HG03342 (cell line): ENCODE results near the gene SPRED2.
A peak's percentile ranks its signal among the peaks of the same experiment; 100 is the strongest.

Source experiments
- ATAC-seq: cut with Tn5 transposase; IDR thresholded peaks from one replicate; pipeline ENCODE4 v1.9.1; 2021; ENCODE audit warnings: mild to moderate bottlenecking, moderate library complexity; ENCODE audit not compliant: unreplicated experiment

The SPRED2 gene

GRCh38 chr2:65443509-65444186, 11.2 kb upstream of the SPRED2 start:
- no peak for ATAC-seq

DNA sequence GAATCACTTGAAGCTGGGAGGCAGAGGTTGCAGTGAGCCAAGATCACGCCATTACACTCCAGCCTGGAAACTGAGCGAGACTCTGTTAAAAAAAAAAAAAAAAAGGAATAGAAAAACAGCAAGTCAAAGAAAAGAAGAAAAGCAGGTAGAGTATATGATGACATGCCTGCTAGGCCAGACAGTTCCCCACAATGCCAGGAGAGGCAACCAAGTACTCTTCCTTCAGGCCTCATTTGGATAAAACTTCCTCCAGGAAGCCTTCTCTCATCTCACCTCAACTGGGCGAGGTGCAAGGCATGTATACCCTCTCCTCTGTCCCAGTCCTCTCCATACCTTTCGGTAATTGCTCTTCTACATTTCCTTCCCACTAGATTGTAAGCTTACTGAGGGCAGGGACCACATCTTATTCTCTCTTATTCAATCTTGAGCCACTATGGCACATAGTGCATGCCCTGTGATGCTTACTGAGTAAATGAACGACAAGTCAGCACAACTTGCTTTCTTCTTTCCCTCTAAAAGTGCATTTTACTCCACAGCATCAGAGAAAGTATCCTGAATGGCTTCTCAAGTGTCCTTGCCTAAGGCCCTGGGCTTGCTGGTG, 10.1 kb upstream of the SPRED2 start:
- ATAC-seq, result no peak

- ATAC-seq, result no peak
Observed at GRCh38 chr2:65438137-65438899, 5.9 kb upstream of the SPRED2 start.

DNA sequence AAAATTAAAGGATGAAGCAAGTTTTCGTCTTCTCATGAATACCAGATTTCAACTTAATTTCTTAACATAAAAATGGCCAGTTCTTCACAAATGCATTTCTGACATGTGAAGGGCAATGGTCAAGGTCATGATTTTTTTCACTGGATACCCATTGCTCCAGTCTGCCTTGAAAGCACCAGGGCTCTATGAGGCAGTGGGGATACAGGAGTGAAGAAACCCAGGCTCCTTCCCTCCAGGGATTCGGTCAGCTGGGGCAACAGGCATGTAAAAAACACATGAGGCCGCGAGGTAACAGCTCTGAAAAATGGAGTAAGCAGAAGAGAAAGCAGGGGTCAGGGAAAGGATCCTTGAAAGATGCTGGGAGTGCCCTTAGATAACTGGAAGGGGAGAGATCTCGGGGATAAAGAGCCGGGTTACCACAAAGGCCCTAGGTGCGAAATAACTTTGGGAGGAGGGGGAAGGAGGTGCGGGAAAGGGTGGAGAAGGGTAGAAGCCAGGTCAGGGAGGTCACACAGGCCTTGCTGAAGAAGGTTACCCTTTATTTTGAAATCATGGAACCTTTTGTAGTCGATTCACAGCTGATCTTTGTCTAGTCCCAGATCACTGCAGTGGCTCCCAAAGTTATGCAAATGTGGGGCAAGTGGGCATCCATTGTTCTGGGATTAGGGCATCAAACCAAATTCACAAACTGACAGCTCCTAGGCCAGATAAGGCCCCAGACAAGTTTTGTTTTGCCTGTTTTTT, 5.2 kb upstream of the SPRED2 start:
- ATAC-seq, result no peak

DNA sequence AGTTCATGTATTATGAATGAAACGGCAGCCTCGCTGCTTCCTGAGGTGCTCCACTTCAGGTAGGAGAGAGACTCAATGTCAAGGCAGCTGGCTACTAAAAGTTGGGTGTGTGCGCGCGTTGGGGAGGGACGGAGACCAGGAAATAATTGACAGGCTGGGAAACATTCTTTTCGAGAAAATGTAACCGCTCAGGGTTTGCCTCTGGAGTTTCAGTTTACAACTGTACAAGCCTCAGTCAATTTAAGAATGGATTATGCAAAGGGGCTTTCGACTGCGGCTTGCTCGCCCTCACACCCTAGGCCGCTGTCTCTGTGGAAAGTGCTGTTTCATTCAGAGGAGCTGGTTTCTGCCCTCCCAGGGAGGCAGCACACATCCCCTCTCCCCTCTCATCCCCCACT, 4.4 kb upstream of the SPRED2 start:
- ATAC-seq, result peak; percentile 66

DNA sequence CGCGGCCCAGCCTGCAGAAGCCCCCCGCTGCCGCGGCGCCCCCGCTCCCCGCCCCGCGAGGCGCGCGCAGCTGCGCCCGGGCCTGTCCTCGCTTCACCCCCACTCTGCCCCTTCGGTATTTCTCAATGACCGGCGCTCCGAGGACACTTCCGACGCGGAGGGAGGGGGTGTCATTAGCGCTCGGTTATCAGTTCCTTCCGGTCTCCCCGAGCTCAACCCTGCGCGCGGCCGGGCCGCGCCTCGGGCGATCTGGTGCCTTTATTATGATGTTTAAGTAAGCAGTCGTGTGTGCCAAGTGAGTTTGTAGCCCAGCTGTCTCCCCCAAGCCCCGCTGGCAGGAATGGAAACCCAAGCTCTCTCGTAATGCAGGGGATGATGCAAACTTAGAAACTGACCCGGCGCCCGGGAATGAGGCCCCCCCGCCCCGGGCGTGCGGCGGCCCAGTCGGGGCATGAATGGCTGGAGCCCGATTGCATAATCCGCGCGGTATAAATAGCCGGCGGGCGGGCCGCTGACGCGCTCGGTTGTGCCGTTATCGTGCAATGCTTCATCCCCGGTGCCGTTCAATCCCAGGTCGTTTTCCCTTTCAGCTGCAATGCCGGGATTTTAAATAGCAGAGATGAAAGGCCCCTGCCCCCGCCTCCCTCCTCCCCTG, 3.9 kb upstream of the SPRED2 start:
- ATAC-seq, result peak; percentile 32

- peak; percentile 28 for ATAC-seq
Observed at GRCh38 chr2:65435625-65436168, 3.3 kb upstream of the SPRED2 start.

DNA sequence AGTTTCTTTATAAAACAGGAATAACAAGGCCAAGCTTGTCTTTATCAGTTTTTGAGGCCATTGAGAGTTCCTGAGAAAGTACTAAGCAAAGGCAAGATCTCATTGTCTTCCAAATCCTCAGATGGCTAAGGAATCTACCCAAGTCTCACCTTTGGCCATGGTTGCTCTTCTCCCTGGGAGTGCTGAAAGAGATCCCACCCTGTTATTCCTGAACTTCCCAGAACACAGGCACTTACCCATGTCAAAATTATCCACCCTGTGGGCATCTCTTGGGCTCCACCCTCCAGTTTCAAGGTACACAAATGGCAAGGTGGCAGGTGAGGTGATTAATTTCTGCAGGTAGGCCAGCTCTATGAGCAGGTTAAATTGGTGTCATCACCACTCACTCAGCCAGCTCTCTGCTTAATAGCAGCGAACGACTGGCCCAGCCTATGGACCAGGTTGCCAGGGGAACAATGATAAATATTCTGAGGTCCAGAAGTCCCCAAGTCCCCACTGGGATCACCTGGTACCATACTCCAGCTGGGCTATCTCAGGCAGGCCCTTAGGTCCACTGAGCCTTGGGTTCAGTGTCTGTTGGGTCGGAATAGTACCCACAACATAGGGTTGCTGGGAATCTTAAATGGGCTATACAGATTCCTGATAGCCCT, 2.3 kb upstream of the SPRED2 start:
- no peak for ATAC-seq

DNA sequence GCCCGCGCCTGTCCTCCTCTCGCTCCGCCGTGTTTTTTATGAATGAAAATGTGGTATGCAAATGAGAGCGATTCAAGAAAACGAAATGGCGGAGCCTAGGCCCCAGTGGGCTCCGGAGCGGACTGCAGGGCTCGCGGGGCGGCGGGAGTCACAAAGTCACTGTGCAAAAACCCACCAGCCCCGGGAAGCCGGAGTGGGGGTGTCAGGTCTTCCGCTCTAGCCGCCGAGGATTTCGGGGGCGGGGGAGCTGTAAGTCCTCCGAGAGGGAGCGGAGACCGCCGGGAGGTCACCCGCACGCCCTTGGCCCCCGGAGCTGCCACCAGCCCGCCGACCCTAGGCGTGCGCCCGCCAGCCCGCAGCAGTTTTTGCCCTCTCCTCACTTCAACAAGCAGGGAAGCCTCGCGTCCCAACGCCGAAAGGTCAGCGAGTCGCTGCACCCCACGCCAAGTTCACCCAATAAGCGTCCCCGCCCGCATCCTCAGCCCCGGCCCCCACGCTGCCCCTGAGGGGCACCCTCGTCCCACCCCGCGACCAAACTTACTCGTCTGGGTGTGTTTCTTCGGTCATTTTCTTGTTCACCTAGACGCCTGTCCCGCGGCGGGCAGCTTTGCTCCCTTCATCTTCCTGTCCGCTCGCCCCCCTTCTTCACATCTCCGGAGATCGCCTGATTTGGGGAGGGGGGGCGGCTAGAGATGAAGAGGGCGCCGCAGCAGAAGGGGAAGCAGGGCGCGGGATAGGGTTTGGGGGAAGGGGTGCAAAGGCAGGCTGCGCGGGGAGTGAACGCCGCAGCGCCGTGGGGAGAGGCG, 775 bp downstream of the SPRED2 start:
- ATAC-seq, result peak; percentile 33

DNA sequence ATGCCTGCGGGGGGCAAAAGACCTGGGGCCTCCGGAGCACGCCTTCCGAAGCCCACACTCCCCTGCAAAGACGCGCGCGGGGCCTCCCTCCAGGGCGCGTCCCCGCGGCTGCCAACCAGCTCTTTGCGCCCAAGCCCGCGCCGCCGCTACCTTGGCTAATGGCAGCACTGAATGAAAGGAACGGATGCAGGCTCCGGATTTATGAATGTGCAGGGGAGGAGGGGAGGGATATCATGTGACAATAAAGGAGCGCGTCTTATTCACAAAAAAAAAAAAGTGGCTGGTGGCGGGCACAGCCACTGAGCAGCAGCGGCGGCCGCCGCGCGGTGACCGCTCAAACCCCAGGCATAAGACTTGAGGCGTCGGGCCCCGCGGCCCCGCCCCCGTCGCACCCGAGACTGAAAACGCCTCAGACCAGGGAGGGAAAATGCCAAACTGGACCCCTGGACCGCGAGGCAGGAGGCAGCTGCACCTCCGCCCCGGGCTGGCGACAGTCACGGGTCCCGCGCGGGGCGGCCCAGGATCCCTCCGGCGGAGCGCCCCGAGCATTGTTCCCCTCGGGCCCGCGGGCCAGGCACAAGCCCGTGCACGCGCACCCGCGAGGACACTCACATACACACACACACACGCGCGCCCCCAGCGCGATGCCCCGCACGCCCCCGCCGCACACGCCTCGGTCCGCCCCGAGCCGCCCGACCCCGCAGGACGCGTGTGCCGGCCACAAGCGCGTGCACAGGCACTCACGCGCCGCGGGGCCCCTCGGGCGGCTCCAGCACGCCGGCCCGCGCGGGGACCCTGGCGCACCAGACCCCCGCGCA, 1.6 kb downstream of the SPRED2 start:
- peak; percentile 20 for ATAC-seq

GRCh38 chr2:65429786-65430602, 2.4 kb downstream of the SPRED2 start:
- peak; percentile 16 for ATAC-seq

GRCh38 chr2:65427532-65427931, 4.9 kb downstream of the SPRED2 start:
- ATAC-seq, result no peak

DNA sequence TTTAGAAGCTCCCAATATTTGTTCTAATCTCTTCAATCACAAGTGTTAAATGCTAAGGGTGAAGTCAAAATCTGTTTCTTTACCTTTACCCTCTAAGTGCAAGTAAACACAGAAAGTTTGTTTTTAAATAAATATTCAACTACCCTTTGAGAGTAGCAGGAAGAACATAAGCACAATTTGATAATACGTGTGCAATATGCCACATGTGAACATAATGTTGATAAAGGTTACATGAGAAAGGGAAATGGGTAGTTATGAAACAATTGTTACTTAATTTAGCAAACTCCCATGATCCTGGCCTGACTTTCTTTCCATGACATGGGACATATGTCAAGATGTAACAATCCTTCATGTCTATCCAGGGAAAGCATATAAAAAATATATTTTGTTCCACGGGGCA, 7.1 kb downstream of the SPRED2 start:
- no peak for ATAC-seq

GRCh38 chr2:65424391-65424790, 8.0 kb downstream of the SPRED2 start:
- no peak for ATAC-seq

DNA sequence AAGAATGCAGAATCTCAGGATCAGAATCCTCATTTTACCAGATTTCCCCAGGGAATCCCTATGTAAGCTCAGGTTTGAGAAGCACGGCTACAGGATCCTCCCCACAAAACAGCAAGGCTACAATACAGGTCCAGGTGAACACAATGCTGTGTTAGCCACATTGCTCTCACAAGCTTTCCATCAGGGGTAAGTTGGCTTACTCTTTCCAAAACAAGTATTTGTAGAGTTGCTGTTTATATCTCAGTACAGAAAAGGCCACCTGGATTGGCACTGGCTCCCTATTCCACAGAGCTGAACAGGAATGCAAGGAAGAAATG, 11.0 kb downstream of the SPRED2 start:
- no peak for ATAC-seq

- ATAC-seq, result no peak
Observed at GRCh38 chr2:65420712-65421431, 11.5 kb downstream of the SPRED2 start.

GRCh38 chr2:65417509-65418085, 14.8 kb downstream of the SPRED2 start:
- no peak for ATAC-seq
